WTC11 (cell line): ENCODE data around the gene SPC24. TPM values are rescaled to one million over a fixed set of nuclear protein-coding genes. Genes with fewer than 3 reads are reported as not detected.

Experiments used
- ATAC-seq: fragments of 200-7000 bp; cut with Tn5 transposase; 2 replicates; pipeline ENCODE4 v1.10.0; 2021; ENCODE audit warnings: mild to moderate bottlenecking, moderate library complexity
- CTCF ChIA-PET: fragments of 300-600 bp; sonication (Branson Sonifier 250); formaldehyde crosslinking; loops from one replicate; lab custom pipeline; 2021; ENCODE audit warnings: antibody characterized with exemption; lab: Charles Lee
- POLR2A ChIA-PET: fragments of 350-600 bp; sonication (Branson Sonifier 250); formaldehyde crosslinking; loops from one replicate; lab custom pipeline; 2021; ENCODE audit warnings: antibody characterized with exemption; lab: Charles Lee
- DNase-seq: peaks from one replicate; pipeline ENCODE4 v3.0.0; 2021; ENCODE audit warnings: low spot score
- H3K27ac Mint-ChIP-seq: 2 replicates; pipeline ENCODE4 v1.8.0; 2021; ENCODE audit warnings: mixed read lengths
- H3K27me3 Mint-ChIP-seq: 2 replicates; pipeline ENCODE4 v1.8.0; 2021; ENCODE audit warnings: low read depth, mild to moderate bottlenecking, moderate library complexity, mixed read lengths
- H3K36me3 Mint-ChIP-seq: 2 replicates; pipeline ENCODE4 v1.8.0; 2021; ENCODE audit warnings: mixed read lengths
- H3K4me1 Mint-ChIP-seq: 2 replicates; pipeline ENCODE4 v1.8.0; 2022; ENCODE audit warnings: mixed read lengths
- H3K4me3 Mint-ChIP-seq: 2 replicates; pipeline ENCODE4 v1.8.0; 2021; ENCODE audit warnings: mild to moderate bottlenecking, moderate library complexity, mixed read lengths
- H3K9me3 Mint-ChIP-seq: 2 replicates; pipeline ENCODE4 v1.8.0; 2021; ENCODE audit warnings: mixed read lengths
- ATF2 ChIP-seq: sonication (generic); formaldehyde crosslinking; IDR thresholded peaks from 2 replicates; pipeline ENCODE4 v1.8.1; 2022; ENCODE audit warnings: low read depth, missing genetic modification reagents, borderline replicate concordance
- CTCF ChIP-seq: fragments of 200-600 bp; IDR thresholded peaks from 2 replicates; pipeline ENCODE4 v1.8.0; 2022; ENCODE audit warnings: antibody characterized with exemption
- ETV6 ChIP-seq: sonication (generic); formaldehyde crosslinking; IDR thresholded peaks from 2 replicates; pipeline ENCODE4 v1.8.1; 2022; ENCODE audit warnings: mild to moderate bottlenecking, missing genetic modification reagents
- FOXJ3 ChIP-seq: sonication (generic); formaldehyde crosslinking; IDR thresholded peaks from 2 replicates; pipeline ENCODE4 v1.9.0; 2021; ENCODE audit warnings: missing genetic modification reagents, mild to moderate bottlenecking, borderline replicate concordance
- FOXK1 ChIP-seq: sonication (generic); formaldehyde crosslinking; IDR thresholded peaks from 2 replicates; pipeline ENCODE4 v1.8.0; 2022; ENCODE audit warnings: mild to moderate bottlenecking, moderate library complexity, missing genetic modification reagents
- HMGA2 ChIP-seq: fragments of 250-450 bp; sonication (Bioruptor Pico); IDR thresholded peaks from 2 replicates; pipeline ENCODE4 v1.4.0; 2021; ENCODE audit warnings: mild to moderate bottlenecking, moderate library complexity
- MYBL2 ChIP-seq: sonication (generic); formaldehyde crosslinking; IDR thresholded peaks from 2 replicates; pipeline ENCODE4 v1.8.1; 2023; ENCODE audit warnings: mild to moderate bottlenecking, moderate library complexity, missing genetic modification reagents
- NFATC4 ChIP-seq: fragments of 250-450 bp; sonication (Bioruptor Pico); IDR thresholded peaks from 2 replicates; pipeline ENCODE4 v1.9.0; 2021; ENCODE audit warnings: mild to moderate bottlenecking
- NFYB ChIP-seq: sonication (generic); formaldehyde crosslinking; conservative IDR thresholded peaks from 2 replicates; pipeline ENCODE4 v1.8.0; 2022; ENCODE audit warnings: low read depth, missing genetic modification reagents
- RORB ChIP-seq: fragments of 250-450 bp; sonication (Bioruptor Pico); IDR thresholded peaks from 2 replicates; pipeline ENCODE4 v1.9.0; 2021; ENCODE audit warnings: mild to moderate bottlenecking
- SMAD3 ChIP-seq: sonication (generic); formaldehyde crosslinking; IDR thresholded peaks from 2 replicates; pipeline ENCODE4 v1.8.0; 2022; ENCODE audit warnings: missing genetic modification reagents, mild to moderate bottlenecking, borderline replicate concordance
- SMAD4 ChIP-seq: sonication (generic); formaldehyde crosslinking; IDR thresholded peaks from 2 replicates; pipeline ENCODE4 v1.8.0; 2022; ENCODE audit warnings: mild to moderate bottlenecking, missing genetic modification reagents
- TEAD4 ChIP-seq: sonication (generic); formaldehyde crosslinking; IDR thresholded peaks from 2 replicates; pipeline ENCODE4 v1.8.0; 2022; ENCODE audit warnings: mild to moderate bottlenecking, missing genetic modification reagents
- ZNF121 ChIP-seq: sonication (generic); formaldehyde crosslinking; IDR thresholded peaks from 2 replicates; pipeline ENCODE4 v1.8.0; 2023; ENCODE audit warnings: missing genetic modification reagents
- ZNF317 ChIP-seq: sonication (generic); formaldehyde crosslinking; IDR thresholded peaks from 2 replicates; pipeline ENCODE4 v1.8.1; 2023; ENCODE audit warnings: low read depth, mild to moderate bottlenecking, moderate library complexity, missing genetic modification reagents, borderline replicate concordance
- ZNF671 ChIP-seq: fragments of 250-450 bp; sonication (Bioruptor Pico); IDR thresholded peaks from 2 replicates; pipeline ENCODE4 v1.8.0; 2021; ENCODE audit warnings: mild to moderate bottlenecking
- total RNA-seq: library from RNA; stranded (reverse); gene quantifications from 3 replicates; pipeline ENCODE4 v1.2.3, GENCODE V29; 2021
- TF ChIP-seq, protein P1 (sequence below): fragments of 250-450 bp; sonication (Bioruptor Pico); IDR thresholded peaks from 2 replicates; pipeline ENCODE4 v1.9.0; 2021; ENCODE audit warnings: mild to moderate bottlenecking
- TF ChIP-seq, protein P2 (sequence below): sonication (generic); formaldehyde crosslinking; IDR thresholded peaks from 2 replicates; pipeline ENCODE4 v1.8.1; 2023; ENCODE audit warnings: mild to moderate bottlenecking, missing genetic modification reagents
- TF ChIP-seq, protein P3 (sequence below): sonication (generic); formaldehyde crosslinking; conservative IDR thresholded peaks from 2 replicates; pipeline ENCODE4 v1.8.1; 2022; ENCODE audit warnings: mild to moderate bottlenecking, missing genetic modification reagents
- TF ChIP-seq, protein P4 (sequence below): sonication (generic); formaldehyde crosslinking; IDR thresholded peaks from 2 replicates; pipeline ENCODE4 v1.8.1; 2023; ENCODE audit warnings: mild to moderate bottlenecking, missing genetic modification reagents
- TF ChIP-seq, protein P5 (sequence below): sonication (generic); formaldehyde crosslinking; IDR thresholded peaks from 2 replicates; pipeline ENCODE4 v1.8.1; 2022; ENCODE audit warnings: mild to moderate bottlenecking, moderate library complexity, missing genetic modification reagents

The SPC24 gene
- total RNA-seq, 1 experiment from 2014 or later: 62.2 TPM

DNA sequence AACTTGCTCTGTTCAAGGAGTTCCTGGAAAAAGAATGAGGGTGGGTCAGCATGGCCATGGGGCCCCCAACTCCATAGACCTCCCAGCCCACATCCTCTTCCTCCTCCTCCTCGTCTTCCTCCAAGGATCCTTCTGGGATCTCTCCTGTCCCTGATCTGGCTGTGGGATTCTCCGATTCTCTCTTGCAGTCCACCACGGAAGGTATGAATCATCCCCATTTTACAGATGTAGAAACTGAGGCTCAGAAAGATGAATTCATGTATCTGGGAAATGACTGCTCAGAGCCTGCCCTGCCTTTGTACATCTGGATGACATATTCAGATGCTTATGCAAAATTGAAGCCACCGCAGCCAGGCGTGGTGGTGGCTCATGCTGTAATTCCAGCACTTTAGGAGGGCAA, 43.9 kb upstream of the SPC24 start:
- TF ChIP-seq ATF2 (CRISPR knock-in tag): no peak
- Mint-ChIP-seq H3K4me3 (peak overlapping the region; percentile 21; the same call in 1 of the 2 replicates), H3K27me3 (no peaks in the 10 kb centered on the region), H3K27ac (no peak overlapping the region; the same call in 1 of the 2 replicates), H3K4me1 (peaks cover 13% of the 10 kb centered on the region), H3K9me3 (no peaks in the 10 kb centered on the region), H3K36me3 (no peaks in the 10 kb centered on the region; the same call in none of the 2 replicates)
- POLR2A ChIA-PET: no interaction called here
- ATAC-seq (no peak), DNase-seq (no peak)
- CTCF ChIA-PET: interaction anchor here (0.6 to 1.1 kb wide), 2 partner anchors 73 to 246 kb away, joined by 3 read pairs; no protein-coding TSS in a partner anchor

- no peaks in the 10 kb centered on the region; the same call in none of the 2 replicates for H3K36me3 Mint-ChIP-seq
- H3K9me3 Mint-ChIP-seq: no peaks in the 10 kb centered on the region
- H3K4me3 Mint-ChIP-seq: peak overlapping the region; percentile 69
- peaks cover 13% of the 10 kb centered on the region for H3K4me1 Mint-ChIP-seq
- ATAC-seq: no peak
- ChIA-PET POLR2A (interaction anchor here (0.7 kb wide), 1 partner anchor 360 kb away, joined by 3 read pairs; the partner anchor contains the start of gene ELOF1), CTCF (interaction anchor here (1.1 to 1.7 kb wide), 2 partner anchors 44 to 247 kb away, joined by 3 to 6 read pairs; no protein-coding TSS in a partner anchor)
- no peaks in the 10 kb centered on the region for H3K27me3 Mint-ChIP-seq
- TF ChIP-seq ZNF121 (no peak), FOXJ3 (no peak), HMGA2 (CRISPR knock-in tag) (no peak), CTCF (no peak), NFATC4 (CRISPR knock-in tag) (no peak), SMAD4 (CRISPR knock-in tag) (no peak), SMAD3 (CRISPR knock-in tag) (no peak), TEAD4 (CRISPR knock-in tag) (no peak), RORB (CRISPR knock-in tag) (no peak), ZNF671 (CRISPR knock-in tag) (no peak), NFYB (CRISPR knock-in tag) (no peak), ETV6 (CRISPR knock-in tag) (no peak), ZNF317 (CRISPR knock-in tag) (no peak), FOXK1 (no peak), MYBL2 (CRISPR knock-in tag) (no peak)
- TF ChIP-seq, protein P1, sequence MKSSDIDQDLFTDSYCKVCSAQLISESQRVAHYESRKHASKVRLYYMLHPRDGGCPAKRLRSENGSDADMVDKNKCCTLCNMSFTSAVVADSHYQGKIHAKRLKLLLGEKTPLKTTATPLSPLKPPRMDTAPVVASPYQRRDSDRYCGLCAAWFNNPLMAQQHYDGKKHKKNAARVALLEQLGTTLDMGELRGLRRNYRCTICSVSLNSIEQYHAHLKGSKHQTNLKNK (CRISPR knock-in tag): no peak
- TF ChIP-seq, protein P2, sequence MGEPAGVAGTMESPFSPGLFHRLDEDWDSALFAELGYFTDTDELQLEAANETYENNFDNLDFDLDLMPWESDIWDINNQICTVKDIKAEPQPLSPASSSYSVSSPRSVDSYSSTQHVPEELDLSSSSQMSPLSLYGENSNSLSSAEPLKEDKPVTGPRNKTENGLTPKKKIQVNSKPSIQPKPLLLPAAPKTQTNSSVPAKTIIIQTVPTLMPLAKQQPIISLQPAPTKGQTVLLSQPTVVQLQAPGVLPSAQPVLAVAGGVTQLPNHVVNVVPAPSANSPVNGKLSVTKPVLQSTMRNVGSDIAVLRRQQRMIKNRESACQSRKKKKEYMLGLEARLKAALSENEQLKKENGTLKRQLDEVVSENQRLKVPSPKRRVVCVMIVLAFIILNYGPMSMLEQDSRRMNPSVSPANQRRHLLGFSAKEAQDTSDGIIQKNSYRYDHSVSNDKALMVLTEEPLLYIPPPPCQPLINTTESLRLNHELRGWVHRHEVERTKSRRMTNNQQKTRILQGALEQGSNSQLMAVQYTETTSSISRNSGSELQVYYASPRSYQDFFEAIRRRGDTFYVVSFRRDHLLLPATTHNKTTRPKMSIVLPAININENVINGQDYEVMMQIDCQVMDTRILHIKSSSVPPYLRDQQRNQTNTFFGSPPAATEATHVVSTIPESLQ (CRISPR knock-in tag): no peak
- TF ChIP-seq, protein P3, sequence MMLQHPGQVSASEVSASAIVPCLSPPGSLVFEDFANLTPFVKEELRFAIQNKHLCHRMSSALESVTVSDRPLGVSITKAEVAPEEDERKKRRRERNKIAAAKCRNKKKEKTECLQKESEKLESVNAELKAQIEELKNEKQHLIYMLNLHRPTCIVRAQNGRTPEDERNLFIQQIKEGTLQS (CRISPR knock-in tag): no peak
- TF ChIP-seq, protein P4, sequence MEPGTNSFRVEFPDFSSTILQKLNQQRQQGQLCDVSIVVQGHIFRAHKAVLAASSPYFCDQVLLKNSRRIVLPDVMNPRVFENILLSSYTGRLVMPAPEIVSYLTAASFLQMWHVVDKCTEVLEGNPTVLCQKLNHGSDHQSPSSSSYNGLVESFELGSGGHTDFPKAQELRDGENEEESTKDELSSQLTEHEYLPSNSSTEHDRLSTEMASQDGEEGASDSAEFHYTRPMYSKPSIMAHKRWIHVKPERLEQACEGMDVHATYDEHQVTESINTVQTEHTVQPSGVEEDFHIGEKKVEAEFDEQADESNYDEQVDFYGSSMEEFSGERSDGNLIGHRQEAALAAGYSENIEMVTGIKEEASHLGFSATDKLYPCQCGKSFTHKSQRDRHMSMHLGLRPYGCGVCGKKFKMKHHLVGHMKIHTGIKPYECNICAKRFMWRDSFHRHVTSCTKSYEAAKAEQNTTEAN (CRISPR knock-in tag): no peak
- TF ChIP-seq, protein P5, sequence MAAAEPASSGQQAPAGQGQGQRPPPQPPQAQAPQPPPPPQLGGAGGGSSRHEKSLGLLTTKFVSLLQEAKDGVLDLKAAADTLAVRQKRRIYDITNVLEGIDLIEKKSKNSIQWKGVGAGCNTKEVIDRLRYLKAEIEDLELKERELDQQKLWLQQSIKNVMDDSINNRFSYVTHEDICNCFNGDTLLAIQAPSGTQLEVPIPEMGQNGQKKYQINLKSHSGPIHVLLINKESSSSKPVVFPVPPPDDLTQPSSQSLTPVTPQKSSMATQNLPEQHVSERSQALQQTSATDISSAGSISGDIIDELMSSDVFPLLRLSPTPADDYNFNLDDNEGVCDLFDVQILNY (CRISPR knock-in tag): no peak
- no peak overlapping the region for H3K27ac Mint-ChIP-seq
- no peak for DNase-seq
These were observed 43.3 kb upstream of the SPC24 start for GRCh38 chr19:11198769-11199424.
